Ovary (tissue), 9 donors: ENCODE data around the gene CASK. TPM values are rescaled to one million over a fixed set of nuclear protein-coding genes. Genes with fewer than 3 reads are reported as not detected.

Experiments used
- DNase-seq, 5 donors: peaks; one replicate each; pipeline ENCODE4 v3.0.0-alpha.2; 2019 to 2020
- H3K27ac ChIP-seq, 2 donors: fragments of 200-600 bp; one replicate each; pipeline versions ENCODE4 v1.5.1 to v1.8.0; 2019 to 2022
- H3K27me3 ChIP-seq: fragments of 200-600 bp; one replicate; pipeline ENCODE4 v1.8.0; 2022
- H3K36me3 ChIP-seq: fragments of 200-600 bp; sonication (generic); one replicate; pipeline ENCODE4 v1.5.1; 2019
- H3K4me1 ChIP-seq: one replicate; pipeline ENCODE4 v1.8.1; 2013; ENCODE audit warnings: mild to moderate bottlenecking, moderate library complexity; ENCODE audit not compliant: insufficient read depth
- H3K4me3 ChIP-seq: fragments of 200-600 bp; sonication (generic); one replicate; pipeline ENCODE4 v1.5.1; 2017
- H3K9me3 ChIP-seq, 2 donors: fragments of 200-600 bp in 1 of 2; sonication (generic) in 1 of 2; one replicate each; pipeline versions ENCODE4 v1.5.1 to v1.8.1; 2013 to 2019; ENCODE audit warnings: mild to moderate bottlenecking in 1 of 2, moderate library complexity in 1 of 2
- EP300 ChIP-seq: sonication (generic); formaldehyde crosslinking; IDR thresholded peaks from one replicate; pipeline ENCODE4 v1.6.1; 2017; ENCODE audit warnings: antibody characterized with exemption
- POLR2A ChIP-seq: fragments of 450-650 bp; IDR thresholded peaks from one replicate; pipeline ENCODE4 v1.6.1; 2017; ENCODE audit warnings: antibody characterized with exemption, mild to moderate bottlenecking, moderate library complexity
- WGBS, 3 donors: extraction: QIAGEN DNeasy Blood & Tissue Kit in 1 of 3; methylation state at CpG; one replicate each; pipeline versions ENCODE4 v1.1.5 to v1.1.7; 2013 to 2017; 5-methylcytosine and 5-hydroxymethylcytosine counted together
- intact Hi-C, 4 donors: fragments of 100-400 bp; cut with DNase I; formaldehyde crosslinking; loops; one replicate each; pipeline versions ENCODE4 v1.11.0 to v1.15.1; 2022 to 2023
- polyA plus RNA-seq, 2 donors: library from polyadenylated mRNA; stranded (reverse); fragments of 200-250 nt in 1 of 2; fragments of 350-450 nt in 1 of 2; fragmentation: Illumina TruSeq in 1 of 2; extraction: RNeasy Lipid Tissue Mini Kit (QIAGEN cat#74804) in 1 of 2; gene quantifications; one replicate each; pipeline ENCODE4 v1.2.3, GENCODE V29; 2013 to 2014
- total RNA-seq, 7 donors: library from RNA; depleted of rRNA in 2 of 7; stranded (reverse); fragments of >200 nt in 2 of 7; fragmentation: NEBNext Ultra II Directional in 3 of 7; extraction: Animal tissue kit (Norgen Biotek cat#: 25700) in 3 of 7; gene quantifications; one replicate each; pipeline versions ENCODE4 v1.1.0 to v1.2.4, GENCODE V29; 2016 to 2023
- TF ChIP-seq, protein P1 (sequence below), 3 donors: fragments of 450-650 bp in 2 of 3; fragments of 200-600 bp in 1 of 3; IDR thresholded peaks; one replicate each; pipeline versions ENCODE4 v1.5.1 to v1.8.0; 2016 to 2022; ENCODE audit warnings: antibody characterized with exemption in 3 of 3, mild to moderate bottlenecking in 1 of 3
- donor health status: DM: no; HTN: no; CAD: no; lungs with moderate emphysema.
- donor health status: DM: no; HTN: no; CAD: no.
- donor health status: Bipolar disorder and iron deficiency.
- donor health status: DM: yes; HTN: yes; CAD: no.
- donor health status: DM: no; HTN: no; CAD: no.
- donor health status: DM: yes; HTN: yes; CAD: no.

Gene CASK
- total and polyA plus RNA-seq, 9 donors, result 11.3 to 70.9 (median 36.8) TPM

GRCh38 chrX:41825796-41826195 lies 97.6 kb downstream of the CASK start:
- no peaks in the 10 kb centered on the region for H3K27me3 ChIP-seq
- H3K4me1 ChIP-seq, result no peaks in the 10 kb centered on the region
- H3K9me3 ChIP-seq, result no peaks in the 10 kb centered on the region
- H3K27ac ChIP-seq, result no peak overlapping the region
- TF ChIP-seq EP300 (no peak), POLR2A (no peak)
- TF ChIP-seq, protein P1, sequence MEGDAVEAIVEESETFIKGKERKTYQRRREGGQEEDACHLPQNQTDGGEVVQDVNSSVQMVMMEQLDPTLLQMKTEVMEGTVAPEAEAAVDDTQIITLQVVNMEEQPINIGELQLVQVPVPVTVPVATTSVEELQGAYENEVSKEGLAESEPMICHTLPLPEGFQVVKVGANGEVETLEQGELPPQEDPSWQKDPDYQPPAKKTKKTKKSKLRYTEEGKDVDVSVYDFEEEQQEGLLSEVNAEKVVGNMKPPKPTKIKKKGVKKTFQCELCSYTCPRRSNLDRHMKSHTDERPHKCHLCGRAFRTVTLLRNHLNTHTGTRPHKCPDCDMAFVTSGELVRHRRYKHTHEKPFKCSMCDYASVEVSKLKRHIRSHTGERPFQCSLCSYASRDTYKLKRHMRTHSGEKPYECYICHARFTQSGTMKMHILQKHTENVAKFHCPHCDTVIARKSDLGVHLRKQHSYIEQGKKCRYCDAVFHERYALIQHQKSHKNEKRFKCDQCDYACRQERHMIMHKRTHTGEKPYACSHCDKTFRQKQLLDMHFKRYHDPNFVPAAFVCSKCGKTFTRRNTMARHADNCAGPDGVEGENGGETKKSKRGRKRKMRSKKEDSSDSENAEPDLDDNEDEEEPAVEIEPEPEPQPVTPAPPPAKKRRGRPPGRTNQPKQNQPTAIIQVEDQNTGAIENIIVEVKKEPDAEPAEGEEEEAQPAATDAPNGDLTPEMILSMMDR (IDR thresholded peaks at IDR 0.05), result no peak
- H3K36me3 ChIP-seq, result no peaks in the 10 kb centered on the region
- WGBS, 3 donors, result 39 to 49% (median 45%) methylated on average over 2 of the region's 2 CpGs
- H3K4me3 ChIP-seq, result no peak overlapping the region
- intact Hi-C loops, result no loop called here
- DNase-seq, result no peak

DNA sequence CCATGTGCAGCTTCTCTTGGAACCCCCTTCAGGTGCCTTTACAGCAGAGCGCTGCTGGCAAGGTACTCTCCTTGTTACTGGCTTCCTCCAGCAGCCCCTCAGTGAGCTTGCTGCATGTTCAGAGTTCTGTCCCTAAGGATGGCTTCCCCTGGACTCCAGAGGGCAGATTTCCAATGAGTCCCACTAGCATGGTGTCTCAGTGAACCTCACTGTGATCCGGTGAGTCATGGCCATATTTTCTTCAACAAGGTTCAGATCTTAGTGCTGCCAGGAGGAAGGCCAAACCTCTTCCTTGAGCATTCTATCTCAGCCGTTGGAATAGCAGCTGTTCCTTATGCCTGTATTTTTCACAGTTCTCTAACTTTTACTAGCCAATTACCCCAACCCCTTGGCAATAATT lies 98.8 kb downstream of the CASK start:
- Histone ChIP-seq H3K4me1 (no peaks in the 10 kb centered on the region), H3K9me3 (no peaks in the 10 kb centered on the region), H3K27me3 (no peaks in the 10 kb centered on the region), H3K27ac (no peak overlapping the region), H3K4me3 (no peak overlapping the region), H3K36me3 (no peaks in the 10 kb centered on the region)
- intact Hi-C loops, result no loop called here
- WGBS, 3 donors, result 59 to 61% (median 60%) methylated on average over 3 of the region's 3 CpGs
- TF ChIP-seq EP300 (no peak), POLR2A (no peak)
- TF ChIP-seq, protein P1 (IDR thresholded peaks at IDR 0.05), result no peak
- no peak for DNase-seq

DNA sequence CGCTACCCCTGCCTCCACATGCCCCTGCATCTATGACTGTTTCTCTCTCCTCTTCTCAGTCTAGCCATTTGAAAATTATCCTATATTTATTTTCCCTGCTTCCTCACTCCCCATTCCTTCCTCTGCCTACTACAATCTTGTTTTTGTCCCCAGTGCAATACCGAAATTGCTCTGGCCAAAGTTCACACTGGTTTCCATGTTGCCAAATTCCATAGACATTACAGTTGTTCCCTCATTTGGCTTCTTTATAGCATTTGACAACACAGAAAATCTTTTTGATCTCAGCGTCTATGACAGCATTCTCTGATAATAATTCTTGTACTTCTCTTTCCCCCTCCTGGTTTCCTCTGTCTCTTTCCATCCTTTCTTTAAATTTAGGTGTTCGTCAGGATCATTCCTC lies 100.0 kb downstream of the CASK start:
- TF ChIP-seq POLR2A (no peak), EP300 (no peak)
- TF ChIP-seq, protein P1 (IDR thresholded peaks at IDR 0.05), result no peak
- no peaks in the 10 kb centered on the region for H3K27me3 ChIP-seq
- intact Hi-C loops, result no loop called here
- H3K36me3 ChIP-seq, result no peaks in the 10 kb centered on the region
- no peaks in the 10 kb centered on the region for H3K9me3 ChIP-seq
- no peak for DNase-seq
- H3K4me1 ChIP-seq, result no peaks in the 10 kb centered on the region
- 73 to 76% (median 75%) methylated on average over 4 of the region's 4 CpGs for WGBS, 3 donors
- no peak overlapping the region for H3K4me3 ChIP-seq
- H3K27ac ChIP-seq, result no peak overlapping the region

DNA sequence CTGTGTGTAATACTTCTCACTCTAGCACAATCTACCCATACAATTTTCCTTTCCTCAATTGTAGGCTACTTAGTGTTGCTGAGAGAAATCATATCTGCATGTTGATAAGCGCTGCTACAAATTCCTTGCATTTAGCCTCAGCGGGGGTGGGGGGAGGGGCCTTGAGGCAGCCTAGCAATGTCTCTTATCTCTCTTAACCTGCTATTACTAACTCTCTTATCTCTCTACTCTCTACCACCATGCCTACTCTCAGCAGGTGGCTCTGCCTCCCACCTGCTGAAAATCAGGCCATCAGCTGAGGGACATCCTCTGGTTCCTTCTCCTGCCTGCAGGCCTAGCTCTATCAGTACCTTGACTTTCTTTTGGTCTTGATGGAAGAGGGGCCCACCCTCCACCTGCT lies 100.5 kb downstream of the CASK start:
- Histone ChIP-seq H3K27me3 (no peaks in the 10 kb centered on the region), H3K9me3 (no peaks in the 10 kb centered on the region), H3K36me3 (no peaks in the 10 kb centered on the region), H3K27ac (no peak overlapping the region), H3K4me1 (no peaks in the 10 kb centered on the region), H3K4me3 (no peak overlapping the region)
- intact Hi-C loops, result no loop called here
- no peak for DNase-seq
- 70 to 79% (median 75%) methylated on average over 2 of the region's 2 CpGs for WGBS, 3 donors
- TF ChIP-seq EP300 (no peak), POLR2A (no peak)
- TF ChIP-seq, protein P1 (IDR thresholded peaks at IDR 0.05), result no peak

- WGBS, 3 donors, result 77 to 83% (median 80%) methylated on average over 5 of the region's 5 CpGs
- no peak overlapping the region for H3K27ac ChIP-seq
- intact Hi-C loops, result no loop called here
- no peak overlapping the region for H3K4me3 ChIP-seq
- TF ChIP-seq POLR2A (no peak), EP300 (no peak)
- TF ChIP-seq, protein P1 (IDR thresholded peaks at IDR 0.05), result no peak
- no peak for DNase-seq
- no peaks in the 10 kb centered on the region for H3K36me3 ChIP-seq
- H3K9me3 ChIP-seq, result no peaks in the 10 kb centered on the region
- no peaks in the 10 kb centered on the region for H3K27me3 ChIP-seq
- H3K4me1 ChIP-seq, result no peaks in the 10 kb centered on the region
These were observed 115.3 kb downstream of the CASK start for GRCh38 chrX:41808047-41808446.
